Prostate gland (tissue), 2 donors: ENCODE results near the gene IGSF11.

Experiments
- CTCF ChIP-seq, 4 experiments: fragments of 200-600 bp in 2 of 4; fragments of 450-650 bp in 2 of 4; sonication (generic) in 2 of 4; IDR thresholded peaks; 1 replicate in 3 of 4; 2 replicates in 1 of 4; pipeline ENCODE4 v1.5.1; 2016 to 2019; ENCODE audit warnings: antibody characterized with exemption in 4 of 4, mild to moderate bottlenecking in 2 of 4, moderate library complexity in 2 of 4
- POLR2AphosphoS5 ChIP-seq: sonication (generic); formaldehyde crosslinking; IDR thresholded peaks from one replicate; pipeline ENCODE4 v1.6.1; 2017; ENCODE audit warnings: antibody characterized with exemption

- TF ChIP-seq POLR2AphosphoS5: no peak
- no peak for TF ChIP-seq CTCF (IDR thresholded peaks at IDR 0.05)
These were observed 97.8 kb downstream of the IGSF11 start for GRCh38 chr3:118936811-118937210.
